Endothelial cell of umbilical vein (primary cell): ENCODE measurements around the gene GRIN3A. TPM values are rescaled to one million over a fixed set of nuclear protein-coding genes. Genes with fewer than 3 reads are reported as not detected.

ENCODE experiments used
- BruUV-seq: library from RNA; stranded (reverse); fragments of 400-500 nt; replicated peaks from 2 replicates; lab custom pipeline; 2021; lab: Mats Ljungman, UMichigan
- CTCF ChIA-PET: fragments of 300-600, 350-600 bp; sonication (Branson Sonifier 250); formaldehyde crosslinking; loops from one replicate; lab custom pipeline; 2021; ENCODE audit warnings: antibody characterized with exemption, inconsistent platforms; lab: Charles Lee
- POLR2A ChIA-PET: fragments of 300-600, 350-600 bp; sonication (Branson Sonifier 250); formaldehyde crosslinking; loops from one replicate; lab custom pipeline; 2021; ENCODE audit warnings: antibody characterized with exemption, inconsistent platforms; lab: Charles Lee
- DNase-seq: peaks from one replicate; pipeline ENCODE4 v3.0.0-alpha.2; 2011; ENCODE audit warnings: low read depth, low spot score
- FAIRE-seq: peaks from 2 replicates; lab custom pipeline; 2011; peaks lifted over from hg19 to GRCh38; lab: Jason Lieb, UNC
- H2AFZ ChIP-seq: 2 replicates; pipeline ENCODE4 v1.6.0; 2012; ENCODE audit warnings: low read depth, low read length, control low read depth, inconsistent platforms
- H3K27ac ChIP-seq: 2 replicates; pipeline ENCODE4 v1.5.1; 2011; ENCODE audit warnings: low read depth, mild to moderate bottlenecking, control low read depth, low read length, moderate library complexity; ENCODE audit not compliant: insufficient read depth
- H3K27me3 ChIP-seq, 2 experiments: 2 replicates each; pipeline versions ENCODE4 v1.6.0 to v1.6.1; 2011; ENCODE audit warnings: low read length in 2 of 2, mixed read lengths in 1 of 2; ENCODE audit not compliant: control insufficient read depth in 2 of 2, insufficient read depth in 2 of 2
- H3K36me3 ChIP-seq, 2 experiments: 2 replicates in 1 of 2; 3 replicates in 1 of 2; pipeline ENCODE4 v1.5.1; 2011; ENCODE audit warnings: low read length in 2 of 2, mild to moderate bottlenecking in 1 of 2, moderate library complexity in 1 of 2; ENCODE audit not compliant: control insufficient read depth in 2 of 2, insufficient read depth in 2 of 2; ENCODE audit errors: extremely low read depth in 1 of 2
- H3K4me1 ChIP-seq: 3 replicates; pipeline ENCODE4 v1.5.1; 2011; ENCODE audit warnings: mild to moderate bottlenecking, low read length; ENCODE audit not compliant: control insufficient read depth, insufficient read depth; ENCODE audit errors: extremely low read depth
- H3K4me2 ChIP-seq: 2 replicates; pipeline ENCODE4 v1.6.1; 2011; ENCODE audit warnings: low read length, control low read depth, mixed read lengths; ENCODE audit not compliant: insufficient read depth
- H3K4me3 ChIP-seq, 3 experiments: fragments of 200-600 bp in 1 of 3; sonication (generic), shearing (Covaris generic) in 1 of 3; replicated peaks in 1 of 3; 2 replicates each; pipeline ENCODE4 v1.5.1; 2011 to 2016; ENCODE audit warnings: control low read depth in 3 of 3, low read length in 3 of 3, mild to moderate bottlenecking in 2 of 3, inconsistent platforms in 1 of 3, low read depth in 1 of 3, moderate library complexity in 1 of 3; ENCODE audit not compliant: insufficient read depth in 1 of 3
- H3K79me2 ChIP-seq: 2 replicates; pipeline ENCODE4 v1.6.0; 2012; ENCODE audit warnings: low read length, inconsistent platforms; ENCODE audit not compliant: control insufficient read depth, insufficient read depth
- H3K9ac ChIP-seq: replicated peaks from 2 replicates; pipeline ENCODE3; 2011; ENCODE audit warnings: low read length, control low read depth; ENCODE audit not compliant: insufficient read depth; ENCODE audit errors: extremely low read depth
- H3K9me1 ChIP-seq: replicated peaks from 3 replicates; pipeline ENCODE4 v1.6.0; 2011; ENCODE audit warnings: mild to moderate bottlenecking, low read length; ENCODE audit not compliant: control insufficient read depth, insufficient read depth; ENCODE audit errors: extremely low read depth
- H3K9me3 ChIP-seq: replicated peaks from 2 replicates; pipeline ENCODE4 v1.5.1; 2012; ENCODE audit warnings: low read length, inconsistent platforms; ENCODE audit not compliant: control insufficient read depth, insufficient read depth
- H4K20me1 ChIP-seq: replicated peaks from 2 replicates; pipeline ENCODE3; 2011; ENCODE audit warnings: mild to moderate bottlenecking, low read length; ENCODE audit not compliant: control insufficient read depth, insufficient read depth; ENCODE audit errors: extremely low read depth
- CTCF ChIP-seq, 2 donors: IDR thresholded peaks; 1 replicate in 1 of 2; 2 replicates in 1 of 2; pipeline ENCODE4 v1.5.1; 2011; ENCODE audit warnings: low read length in 2 of 2, mild to moderate bottlenecking in 2 of 2, moderate library complexity in 2 of 2, control low read depth in 1 of 2, inconsistent platforms in 1 of 2, low read depth in 1 of 2; ENCODE audit not compliant: insufficient read depth in 1 of 2; ENCODE audit errors: extremely low read depth in 1 of 2
- EZH2 ChIP-seq: IDR thresholded peaks from 2 replicates; pipeline ENCODE4 v1.6.1; 2012; ENCODE audit warnings: borderline replicate concordance, low read depth, mild to moderate bottlenecking, moderate library complexity, low read length, inconsistent platforms; ENCODE audit not compliant: severe bottlenecking
- FOS ChIP-seq: IDR thresholded peaks from 2 replicates; pipeline ENCODE4 v1.6.1; 2011; ENCODE audit warnings: mild to moderate bottlenecking, low read length, moderate library complexity, borderline replicate concordance; ENCODE audit not compliant: insufficient read depth
- GATA2 ChIP-seq: IDR thresholded peaks from 2 replicates; pipeline ENCODE4 v1.7.0; 2011; ENCODE audit warnings: low read depth, mild to moderate bottlenecking, moderate library complexity, mixed read lengths, low read length; ENCODE audit not compliant: insufficient read length, insufficient read depth
- JUN ChIP-seq: IDR thresholded peaks from 2 replicates; pipeline ENCODE4 v1.6.1; 2011; ENCODE audit warnings: borderline replicate concordance, low read depth; ENCODE audit not compliant: insufficient read length, insufficient read depth
- MAX ChIP-seq: IDR thresholded peaks from 2 replicates; pipeline ENCODE4 v1.6.1; 2011; ENCODE audit not compliant: insufficient read depth, insufficient read length
- MYC ChIP-seq: IDR thresholded peaks from one replicate; pipeline ENCODE4 v1.6.1; 2011; ENCODE audit warnings: mild to moderate bottlenecking, low read depth, low read length
- POLR2A ChIP-seq: IDR thresholded peaks from 2 replicates; pipeline ENCODE4 v1.6.1; 2012; ENCODE audit warnings: low read depth, mild to moderate bottlenecking, control low read depth, low read length
- POLR2AphosphoS5 ChIP-seq: IDR thresholded peaks from 2 replicates; pipeline ENCODE4 v1.6.1; 2012; ENCODE audit warnings: low read depth, mild to moderate bottlenecking, control low read depth, low read length, moderate library complexity; ENCODE audit not compliant: insufficient read depth
- dilution Hi-C: fragments of 300-500 bp; cut with MboI; formaldehyde crosslinking; loops from one replicate; pipeline ENCODE4 v1.15.0; 2019; ENCODE audit warnings: low sequenced_read_pairs; ENCODE audit not compliant: extremely low pct_ligation_motif_present
- intact Hi-C: fragments of 100-400 bp; cut with micrococcal nuclease; formaldehyde crosslinking; loops from one replicate; pipeline ENCODE4 v1.10.0; 2022
- polyA plus RNA-seq, 4 experiments: library from polyadenylated mRNA; depleted of rRNA in 3 of 4; stranded (reverse) in 3 of 4; unstranded in 1 of 4; fragments of >200 nt; gene quantifications; 2 replicates each; pipeline versions ENCODE4 v1.2.1 to v1.2.3, GENCODE V29; 2011 to 2012; ENCODE audit warnings: missing spikeins in 1 of 4
- total RNA-seq: library from RNA; stranded (reverse); gene quantifications from 2 replicates; pipeline ENCODE4 v1.2.3, GENCODE V29; 2021

GRIN3A gene
- total and polyA plus RNA-seq, 2 donors (not counting 3 experiments of a cell fraction or from before 2014, with no cell fraction given): not detected

GRCh38 chr9:101629636-101630035 is 108.8 kb downstream of the GRIN3A start:
- H3K36me3 ChIP-seq: no peaks in the 10 kb centered on the region
- intact Hi-C loops (no loop called here), dilution Hi-C loops (no loop called here)
- H3K4me2 ChIP-seq: no peak overlapping the region
- no peaks in the 10 kb centered on the region for H3K9me3 ChIP-seq
- TF ChIP-seq EZH2: no peak
- TF ChIP-seq CTCF (IDR thresholded peaks at IDR 0.05; ENCODE audit: extremely low read depth in 1 of 2, insufficient read depth in 1 of 2, low read depth in 1 of 2, low read length in 2 of 2): no peak
- TF ChIP-seq GATA2: no peak
- TF ChIP-seq FOS: no peak
- no peak for TF ChIP-seq POLR2A
- no peak for TF ChIP-seq MAX
- no peak for TF ChIP-seq JUN
- no peak for TF ChIP-seq MYC
- no peak for TF ChIP-seq POLR2AphosphoS5
- BruUV-seq: no TSS peak
- no peak overlapping the region for H3K27ac ChIP-seq
- no peaks in the 10 kb centered on the region for H3K27me3 ChIP-seq
- no peaks in the 10 kb centered on the region for H3K9me1 ChIP-seq
- H4K20me1 ChIP-seq: no peaks in the 10 kb centered on the region
- H2AFZ ChIP-seq: no peak overlapping the region
- DNase-seq: no peak
- H3K9ac ChIP-seq: no peak overlapping the region
- no peaks in the 10 kb centered on the region for H3K79me2 ChIP-seq
- ChIA-PET POLR2A (no interaction called here), CTCF (no interaction called here)
- no peaks in the 10 kb centered on the region for H3K4me1 ChIP-seq
- H3K4me3 ChIP-seq: no peak overlapping the region
- FAIRE-seq: no peak
